WTC11 (cell line): ENCODE data around the gene CTNNBIP1. TPM values are rescaled to one million over a fixed set of nuclear protein-coding genes. Genes with fewer than 3 reads are reported as not detected.

Experiments
- CBFB ChIP-seq: sonication (generic); formaldehyde crosslinking; IDR thresholded peaks from 2 replicates; pipeline ENCODE4 v1.8.1; 2022; ENCODE audit warnings: mild to moderate bottlenecking, low read depth, missing genetic modification reagents
- EMX1 ChIP-seq: fragments of 250-450 bp; sonication (Bioruptor Pico); IDR thresholded peaks from 2 replicates; pipeline ENCODE4 v1.8.0; 2021; ENCODE audit warnings: mild to moderate bottlenecking
- GABPB1 ChIP-seq: sonication (generic); formaldehyde crosslinking; IDR thresholded peaks from 2 replicates; pipeline ENCODE4 v1.8.1; 2023; ENCODE audit warnings: mild to moderate bottlenecking, missing genetic modification reagents
- RELA ChIP-seq: sonication (generic); formaldehyde crosslinking; IDR thresholded peaks from 2 replicates; pipeline ENCODE4 v1.8.1; 2022; ENCODE audit warnings: missing genetic modification reagents, mild to moderate bottlenecking, borderline replicate concordance
- TEAD1 ChIP-seq: sonication (generic); formaldehyde crosslinking; IDR thresholded peaks from 2 replicates; pipeline ENCODE4 v1.8.0; 2022; ENCODE audit warnings: mild to moderate bottlenecking, missing genetic modification reagents
- ZNF219 ChIP-seq: sonication (generic); formaldehyde crosslinking; IDR thresholded peaks from 2 replicates; pipeline ENCODE4 v1.8.0; 2023; ENCODE audit warnings: missing genetic modification reagents, mild to moderate bottlenecking, borderline replicate concordance
- ZNF423 ChIP-seq: fragments of 250-450 bp; sonication (Bioruptor Pico); IDR thresholded peaks from 2 replicates; pipeline ENCODE4 v2.1.2; 2022; ENCODE audit warnings: mild to moderate bottlenecking, moderate library complexity
- total RNA-seq: library from RNA; stranded (reverse); gene quantifications from 3 replicates; pipeline ENCODE4 v1.2.3, GENCODE V29; 2021
- TF ChIP-seq, protein P1 (sequence below): sonication (generic); formaldehyde crosslinking; IDR thresholded peaks from 2 replicates; pipeline ENCODE4 v1.8.1; 2022; ENCODE audit warnings: mild to moderate bottlenecking, missing genetic modification reagents, moderate library complexity, borderline replicate concordance
- TF ChIP-seq, protein P2 (sequence below): fragments of 250-450 bp; sonication (Bioruptor Pico); IDR thresholded peaks from 2 replicates; pipeline ENCODE4 v1.9.0; 2021; ENCODE audit warnings: mild to moderate bottlenecking
- TF ChIP-seq, protein P3 (sequence below): sonication (generic); formaldehyde crosslinking; IDR thresholded peaks from 2 replicates; pipeline ENCODE4 v1.8.1; 2023; ENCODE audit warnings: mild to moderate bottlenecking, missing genetic modification reagents, moderate library complexity
- TF ChIP-seq, protein P4 (sequence below): sonication (generic); formaldehyde crosslinking; IDR thresholded peaks from 2 replicates; pipeline ENCODE4 v1.8.0; 2022; ENCODE audit warnings: missing genetic modification reagents
- TF ChIP-seq, protein P5 (sequence below): fragments of 250-450 bp; sonication (Bioruptor Pico); IDR thresholded peaks from 2 replicates; pipeline ENCODE4 v1.9.0; 2021; ENCODE audit warnings: mild to moderate bottlenecking, borderline replicate concordance
- TF ChIP-seq, protein P6 (sequence below): fragments of 250-450 bp; sonication (Bioruptor Pico); IDR thresholded peaks from 2 replicates; pipeline ENCODE4 v1.9.0; 2021; ENCODE audit warnings: mild to moderate bottlenecking
- TF ChIP-seq, protein P7 (sequence below): sonication (generic); formaldehyde crosslinking; IDR thresholded peaks from 2 replicates; pipeline ENCODE4 v1.8.1; 2023; ENCODE audit warnings: mild to moderate bottlenecking, missing genetic modification reagents, borderline replicate concordance
- TF ChIP-seq, protein P8 (sequence below): sonication (generic); formaldehyde crosslinking; IDR thresholded peaks from 2 replicates; pipeline ENCODE4 v1.8.1; 2023; ENCODE audit warnings: mild to moderate bottlenecking, missing genetic modification reagents, moderate library complexity
- TF ChIP-seq, protein P9 (sequence below): fragments of 250-450 bp; sonication (Bioruptor Pico); conservative IDR thresholded peaks from 2 replicates; pipeline ENCODE4 v1.9.0; 2021; ENCODE audit warnings: mild to moderate bottlenecking

Gene CTNNBIP1
- total RNA-seq, 1 experiment from 2014 or later: 58.2 TPM

DNA sequence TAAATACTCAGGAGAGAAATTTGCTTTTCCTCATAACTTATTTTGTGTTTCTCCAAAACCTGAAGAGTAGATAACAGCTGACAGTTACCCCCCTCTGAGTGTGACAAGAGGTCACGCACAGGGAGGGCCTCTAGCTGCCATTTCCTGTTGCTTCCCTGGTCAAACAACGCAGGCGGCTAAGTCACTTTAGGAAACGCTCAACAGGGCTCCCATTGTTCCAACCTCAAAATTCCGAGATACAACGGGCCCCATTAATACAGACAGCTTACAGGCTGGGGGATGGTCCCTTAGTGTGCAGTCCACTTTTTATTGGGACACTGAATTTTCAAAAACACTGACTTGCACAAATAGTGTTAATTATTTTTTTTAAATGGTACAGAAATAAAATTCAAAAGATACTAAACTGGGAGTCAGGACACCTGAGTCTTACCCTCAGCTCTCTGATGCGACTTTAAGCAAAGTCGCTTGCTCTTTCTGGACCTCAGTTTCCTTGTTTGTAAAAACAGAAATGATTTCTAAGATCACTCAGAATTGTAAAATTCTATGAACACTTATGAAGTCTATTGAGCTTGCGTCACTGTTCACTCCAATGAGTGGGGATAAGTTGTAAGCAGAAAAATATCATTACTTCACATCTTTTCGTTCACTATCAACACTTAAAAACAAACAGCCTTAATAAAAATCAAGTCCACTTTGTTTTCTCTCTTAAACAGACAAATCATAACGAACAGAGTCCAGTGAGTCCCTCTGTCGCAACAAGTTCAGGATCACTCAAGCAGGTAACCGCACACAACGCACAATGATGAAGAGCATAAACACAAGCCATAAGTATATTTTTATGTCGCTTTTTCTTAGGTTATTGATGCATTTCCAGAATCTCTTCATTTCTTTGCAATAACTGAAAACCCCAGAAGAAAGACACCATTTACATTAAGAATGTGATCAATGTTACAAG, 19.6 kb upstream of the CTNNBIP1 start (continued):
- TF ChIP-seq EMX1 (no peak), RELA (CRISPR knock-in tag) (no peak), TEAD1 (CRISPR knock-in tag) (peak; percentile 83), ZNF219 (CRISPR knock-in tag) (no peak), ZNF423 (peak; percentile 85), GABPB1 (peak; percentile 16; the same call in 1 of the 2 replicates), CBFB (CRISPR knock-in tag) (no peak)
- TF ChIP-seq, protein P1, sequence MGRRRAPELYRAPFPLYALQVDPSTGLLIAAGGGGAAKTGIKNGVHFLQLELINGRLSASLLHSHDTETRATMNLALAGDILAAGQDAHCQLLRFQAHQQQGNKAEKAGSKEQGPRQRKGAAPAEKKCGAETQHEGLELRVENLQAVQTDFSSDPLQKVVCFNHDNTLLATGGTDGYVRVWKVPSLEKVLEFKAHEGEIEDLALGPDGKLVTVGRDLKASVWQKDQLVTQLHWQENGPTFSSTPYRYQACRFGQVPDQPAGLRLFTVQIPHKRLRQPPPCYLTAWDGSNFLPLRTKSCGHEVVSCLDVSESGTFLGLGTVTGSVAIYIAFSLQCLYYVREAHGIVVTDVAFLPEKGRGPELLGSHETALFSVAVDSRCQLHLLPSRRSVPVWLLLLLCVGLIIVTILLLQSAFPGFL (CRISPR knock-in tag): no peak
- TF ChIP-seq, protein P2, sequence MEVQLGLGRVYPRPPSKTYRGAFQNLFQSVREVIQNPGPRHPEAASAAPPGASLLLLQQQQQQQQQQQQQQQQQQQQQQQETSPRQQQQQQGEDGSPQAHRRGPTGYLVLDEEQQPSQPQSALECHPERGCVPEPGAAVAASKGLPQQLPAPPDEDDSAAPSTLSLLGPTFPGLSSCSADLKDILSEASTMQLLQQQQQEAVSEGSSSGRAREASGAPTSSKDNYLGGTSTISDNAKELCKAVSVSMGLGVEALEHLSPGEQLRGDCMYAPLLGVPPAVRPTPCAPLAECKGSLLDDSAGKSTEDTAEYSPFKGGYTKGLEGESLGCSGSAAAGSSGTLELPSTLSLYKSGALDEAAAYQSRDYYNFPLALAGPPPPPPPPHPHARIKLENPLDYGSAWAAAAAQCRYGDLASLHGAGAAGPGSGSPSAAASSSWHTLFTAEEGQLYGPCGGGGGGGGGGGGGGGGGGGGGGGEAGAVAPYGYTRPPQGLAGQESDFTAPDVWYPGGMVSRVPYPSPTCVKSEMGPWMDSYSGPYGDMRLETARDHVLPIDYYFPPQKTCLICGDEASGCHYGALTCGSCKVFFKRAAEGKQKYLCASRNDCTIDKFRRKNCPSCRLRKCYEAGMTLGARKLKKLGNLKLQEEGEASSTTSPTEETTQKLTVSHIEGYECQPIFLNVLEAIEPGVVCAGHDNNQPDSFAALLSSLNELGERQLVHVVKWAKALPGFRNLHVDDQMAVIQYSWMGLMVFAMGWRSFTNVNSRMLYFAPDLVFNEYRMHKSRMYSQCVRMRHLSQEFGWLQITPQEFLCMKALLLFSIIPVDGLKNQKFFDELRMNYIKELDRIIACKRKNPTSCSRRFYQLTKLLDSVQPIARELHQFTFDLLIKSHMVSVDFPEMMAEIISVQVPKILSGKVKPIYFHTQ (CRISPR knock-in tag): no peak
- TF ChIP-seq, protein P3, sequence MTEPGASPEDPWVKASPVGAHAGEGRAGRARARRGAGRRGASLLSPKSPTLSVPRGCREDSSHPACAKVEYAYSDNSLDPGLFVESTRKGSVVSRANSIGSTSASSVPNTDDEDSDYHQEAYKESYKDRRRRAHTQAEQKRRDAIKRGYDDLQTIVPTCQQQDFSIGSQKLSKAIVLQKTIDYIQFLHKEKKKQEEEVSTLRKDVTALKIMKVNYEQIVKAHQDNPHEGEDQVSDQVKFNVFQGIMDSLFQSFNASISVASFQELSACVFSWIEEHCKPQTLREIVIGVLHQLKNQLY: no peak
- TF ChIP-seq, protein P4, sequence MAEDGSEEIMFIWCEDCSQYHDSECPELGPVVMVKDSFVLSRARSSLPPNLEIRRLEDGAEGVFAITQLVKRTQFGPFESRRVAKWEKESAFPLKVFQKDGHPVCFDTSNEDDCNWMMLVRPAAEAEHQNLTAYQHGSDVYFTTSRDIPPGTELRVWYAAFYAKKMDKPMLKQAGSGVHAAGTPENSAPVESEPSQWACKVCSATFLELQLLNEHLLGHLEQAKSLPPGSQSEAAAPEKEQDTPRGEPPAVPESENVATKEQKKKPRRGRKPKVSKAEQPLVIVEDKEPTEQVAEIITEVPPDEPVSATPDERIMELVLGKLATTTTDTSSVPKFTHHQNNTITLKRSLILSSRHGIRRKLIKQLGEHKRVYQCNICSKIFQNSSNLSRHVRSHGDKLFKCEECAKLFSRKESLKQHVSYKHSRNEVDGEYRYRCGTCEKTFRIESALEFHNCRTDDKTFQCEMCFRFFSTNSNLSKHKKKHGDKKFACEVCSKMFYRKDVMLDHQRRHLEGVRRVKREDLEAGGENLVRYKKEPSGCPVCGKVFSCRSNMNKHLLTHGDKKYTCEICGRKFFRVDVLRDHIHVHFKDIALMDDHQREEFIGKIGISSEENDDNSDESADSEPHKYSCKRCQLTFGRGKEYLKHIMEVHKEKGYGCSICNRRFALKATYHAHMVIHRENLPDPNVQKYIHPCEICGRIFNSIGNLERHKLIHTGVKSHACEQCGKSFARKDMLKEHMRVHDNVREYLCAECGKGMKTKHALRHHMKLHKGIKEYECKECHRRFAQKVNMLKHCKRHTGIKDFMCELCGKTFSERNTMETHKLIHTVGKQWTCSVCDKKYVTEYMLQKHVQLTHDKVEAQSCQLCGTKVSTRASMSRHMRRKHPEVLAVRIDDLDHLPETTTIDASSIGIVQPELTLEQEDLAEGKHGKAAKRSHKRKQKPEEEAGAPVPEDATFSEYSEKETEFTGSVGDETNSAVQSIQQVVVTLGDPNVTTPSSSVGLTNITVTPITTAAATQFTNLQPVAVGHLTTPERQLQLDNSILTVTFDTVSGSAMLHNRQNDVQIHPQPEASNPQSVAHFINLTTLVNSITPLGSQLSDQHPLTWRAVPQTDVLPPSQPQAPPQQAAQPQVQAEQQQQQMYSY (CRISPR knock-in tag): no peak
- TF ChIP-seq, protein P5, sequence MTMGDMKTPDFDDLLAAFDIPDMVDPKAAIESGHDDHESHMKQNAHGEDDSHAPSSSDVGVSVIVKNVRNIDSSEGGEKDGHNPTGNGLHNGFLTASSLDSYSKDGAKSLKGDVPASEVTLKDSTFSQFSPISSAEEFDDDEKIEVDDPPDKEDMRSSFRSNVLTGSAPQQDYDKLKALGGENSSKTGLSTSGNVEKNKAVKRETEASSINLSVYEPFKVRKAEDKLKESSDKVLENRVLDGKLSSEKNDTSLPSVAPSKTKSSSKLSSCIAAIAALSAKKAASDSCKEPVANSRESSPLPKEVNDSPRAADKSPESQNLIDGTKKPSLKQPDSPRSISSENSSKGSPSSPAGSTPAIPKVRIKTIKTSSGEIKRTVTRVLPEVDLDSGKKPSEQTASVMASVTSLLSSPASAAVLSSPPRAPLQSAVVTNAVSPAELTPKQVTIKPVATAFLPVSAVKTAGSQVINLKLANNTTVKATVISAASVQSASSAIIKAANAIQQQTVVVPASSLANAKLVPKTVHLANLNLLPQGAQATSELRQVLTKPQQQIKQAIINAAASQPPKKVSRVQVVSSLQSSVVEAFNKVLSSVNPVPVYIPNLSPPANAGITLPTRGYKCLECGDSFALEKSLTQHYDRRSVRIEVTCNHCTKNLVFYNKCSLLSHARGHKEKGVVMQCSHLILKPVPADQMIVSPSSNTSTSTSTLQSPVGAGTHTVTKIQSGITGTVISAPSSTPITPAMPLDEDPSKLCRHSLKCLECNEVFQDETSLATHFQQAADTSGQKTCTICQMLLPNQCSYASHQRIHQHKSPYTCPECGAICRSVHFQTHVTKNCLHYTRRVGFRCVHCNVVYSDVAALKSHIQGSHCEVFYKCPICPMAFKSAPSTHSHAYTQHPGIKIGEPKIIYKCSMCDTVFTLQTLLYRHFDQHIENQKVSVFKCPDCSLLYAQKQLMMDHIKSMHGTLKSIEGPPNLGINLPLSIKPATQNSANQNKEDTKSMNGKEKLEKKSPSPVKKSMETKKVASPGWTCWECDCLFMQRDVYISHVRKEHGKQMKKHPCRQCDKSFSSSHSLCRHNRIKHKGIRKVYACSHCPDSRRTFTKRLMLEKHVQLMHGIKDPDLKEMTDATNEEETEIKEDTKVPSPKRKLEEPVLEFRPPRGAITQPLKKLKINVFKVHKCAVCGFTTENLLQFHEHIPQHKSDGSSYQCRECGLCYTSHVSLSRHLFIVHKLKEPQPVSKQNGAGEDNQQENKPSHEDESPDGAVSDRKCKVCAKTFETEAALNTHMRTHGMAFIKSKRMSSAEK (CRISPR knock-in tag): no peak
- TF ChIP-seq, protein P6, sequence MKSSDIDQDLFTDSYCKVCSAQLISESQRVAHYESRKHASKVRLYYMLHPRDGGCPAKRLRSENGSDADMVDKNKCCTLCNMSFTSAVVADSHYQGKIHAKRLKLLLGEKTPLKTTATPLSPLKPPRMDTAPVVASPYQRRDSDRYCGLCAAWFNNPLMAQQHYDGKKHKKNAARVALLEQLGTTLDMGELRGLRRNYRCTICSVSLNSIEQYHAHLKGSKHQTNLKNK (CRISPR knock-in tag): no peak
- TF ChIP-seq, protein P7, sequence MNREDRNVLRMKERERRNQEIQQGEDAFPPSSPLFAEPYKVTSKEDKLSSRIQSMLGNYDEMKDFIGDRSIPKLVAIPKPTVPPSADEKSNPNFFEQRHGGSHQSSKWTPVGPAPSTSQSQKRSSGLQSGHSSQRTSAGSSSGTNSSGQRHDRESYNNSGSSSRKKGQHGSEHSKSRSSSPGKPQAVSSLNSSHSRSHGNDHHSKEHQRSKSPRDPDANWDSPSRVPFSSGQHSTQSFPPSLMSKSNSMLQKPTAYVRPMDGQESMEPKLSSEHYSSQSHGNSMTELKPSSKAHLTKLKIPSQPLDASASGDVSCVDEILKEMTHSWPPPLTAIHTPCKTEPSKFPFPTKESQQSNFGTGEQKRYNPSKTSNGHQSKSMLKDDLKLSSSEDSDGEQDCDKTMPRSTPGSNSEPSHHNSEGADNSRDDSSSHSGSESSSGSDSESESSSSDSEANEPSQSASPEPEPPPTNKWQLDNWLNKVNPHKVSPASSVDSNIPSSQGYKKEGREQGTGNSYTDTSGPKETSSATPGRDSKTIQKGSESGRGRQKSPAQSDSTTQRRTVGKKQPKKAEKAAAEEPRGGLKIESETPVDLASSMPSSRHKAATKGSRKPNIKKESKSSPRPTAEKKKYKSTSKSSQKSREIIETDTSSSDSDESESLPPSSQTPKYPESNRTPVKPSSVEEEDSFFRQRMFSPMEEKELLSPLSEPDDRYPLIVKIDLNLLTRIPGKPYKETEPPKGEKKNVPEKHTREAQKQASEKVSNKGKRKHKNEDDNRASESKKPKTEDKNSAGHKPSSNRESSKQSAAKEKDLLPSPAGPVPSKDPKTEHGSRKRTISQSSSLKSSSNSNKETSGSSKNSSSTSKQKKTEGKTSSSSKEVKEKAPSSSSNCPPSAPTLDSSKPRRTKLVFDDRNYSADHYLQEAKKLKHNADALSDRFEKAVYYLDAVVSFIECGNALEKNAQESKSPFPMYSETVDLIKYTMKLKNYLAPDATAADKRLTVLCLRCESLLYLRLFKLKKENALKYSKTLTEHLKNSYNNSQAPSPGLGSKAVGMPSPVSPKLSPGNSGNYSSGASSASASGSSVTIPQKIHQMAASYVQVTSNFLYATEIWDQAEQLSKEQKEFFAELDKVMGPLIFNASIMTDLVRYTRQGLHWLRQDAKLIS (CRISPR knock-in tag): no peak
- TF ChIP-seq, protein P8, sequence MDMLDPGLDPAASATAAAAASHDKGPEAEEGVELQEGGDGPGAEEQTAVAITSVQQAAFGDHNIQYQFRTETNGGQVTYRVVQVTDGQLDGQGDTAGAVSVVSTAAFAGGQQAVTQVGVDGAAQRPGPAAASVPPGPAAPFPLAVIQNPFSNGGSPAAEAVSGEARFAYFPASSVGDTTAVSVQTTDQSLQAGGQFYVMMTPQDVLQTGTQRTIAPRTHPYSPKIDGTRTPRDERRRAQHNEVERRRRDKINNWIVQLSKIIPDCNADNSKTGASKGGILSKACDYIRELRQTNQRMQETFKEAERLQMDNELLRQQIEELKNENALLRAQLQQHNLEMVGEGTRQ (CRISPR knock-in tag): no peak
- TF ChIP-seq, protein P9, sequence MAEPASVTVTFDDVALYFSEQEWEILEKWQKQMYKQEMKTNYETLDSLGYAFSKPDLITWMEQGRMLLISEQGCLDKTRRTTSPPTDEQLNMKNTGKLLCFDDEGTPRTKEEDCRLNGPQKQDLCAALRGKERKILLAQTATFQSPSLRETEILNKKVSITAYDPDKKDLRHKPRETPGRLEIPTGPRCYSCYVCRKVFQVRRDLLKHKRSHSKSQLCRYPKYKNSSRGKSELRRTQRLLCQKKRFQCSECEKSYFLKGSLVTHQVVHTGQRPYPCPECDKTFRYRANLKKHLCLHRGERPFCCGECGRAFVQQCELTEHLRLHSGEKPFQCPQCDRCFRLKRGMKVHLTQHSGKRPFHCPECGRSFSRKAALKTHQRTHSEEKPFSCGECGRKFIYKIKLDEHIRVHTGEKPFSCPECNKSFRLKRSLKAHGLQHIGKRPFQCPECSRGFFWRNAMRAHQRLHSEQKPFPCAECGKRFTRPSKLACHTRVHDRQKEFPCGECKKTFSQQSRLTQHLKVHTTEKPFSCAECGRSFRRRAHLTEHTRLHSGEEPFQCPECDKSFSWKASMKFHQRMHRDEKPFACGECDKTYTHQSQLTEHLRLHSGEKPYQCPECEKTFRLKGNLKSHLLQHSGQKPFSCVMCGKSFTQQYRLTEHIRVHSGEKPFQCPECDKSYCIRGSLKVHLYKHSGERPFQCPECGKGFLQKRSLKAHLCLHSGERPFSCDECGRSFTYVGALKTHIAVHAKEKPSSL (CRISPR knock-in tag): no peak
